GM18499 (cell line): ENCODE results near the gene PAX6.

ENCODE experiments used
- ATAC-seq: cut with Tn5 transposase; IDR thresholded peaks from one replicate; pipeline ENCODE4 v1.9.1; 2021; ENCODE audit warnings: moderate number of reproducible peaks; ENCODE audit not compliant: insufficient read depth, unreplicated experiment

Gene PAX6

GRCh38 chr11:31822927-31823643, 12.0 kb upstream of the PAX6 start:
- no peak for ATAC-seq

- ATAC-seq, result no peak
Measured at GRCh38 chr11:31822175-31822926, 11.2 kb upstream of the PAX6 start.

- ATAC-seq, result no peak
Measured at GRCh38 chr11:31821766-31822165, 10.6 kb upstream of the PAX6 start.

- ATAC-seq, result no peak
Measured at GRCh38 chr11:31821235-31821764, 10.2 kb upstream of the PAX6 start.

- ATAC-seq, result no peak
Measured at GRCh38 chr11:31820438-31820818, 9.3 kb upstream of the PAX6 start.

- ATAC-seq, result no peak
Measured at GRCh38 chr11:31819621-31820437, 8.7 kb upstream of the PAX6 start.

GRCh38 chr11:31818874-31819331, 7.8 kb upstream of the PAX6 start:
- ATAC-seq, result no peak

GRCh38 chr11:31818425-31818755, 7.3 kb upstream of the PAX6 start:
- ATAC-seq, result no peak

- no peak for ATAC-seq
Measured at GRCh38 chr11:31817621-31818424, 6.7 kb upstream of the PAX6 start.

- no peak for ATAC-seq
Measured at GRCh38 chr11:31817054-31817620, 6.0 kb upstream of the PAX6 start.

GRCh38 chr11:31816468-31817053, 5.4 kb upstream of the PAX6 start:
- ATAC-seq, result no peak

- ATAC-seq, result no peak
Measured at GRCh38 chr11:31815711-31816467, 4.8 kb upstream of the PAX6 start.

- no peak for ATAC-seq
Measured at GRCh38 chr11:31814176-31814868, 3.2 kb upstream of the PAX6 start.

- no peak for ATAC-seq
Measured at GRCh38 chr11:31813391-31814175, 2.5 kb upstream of the PAX6 start.

GRCh38 chr11:31812383-31813381, 1.6 kb upstream of the PAX6 start:
- ATAC-seq, result no peak
